Mesodermal cell (in vitro differentiated cells): ENCODE results near the gene ATP6V1G2.
A peak's percentile ranks its signal among the peaks of the same experiment; 100 is the strongest.

Experiments used
- H3K27ac ChIP-seq: 2 replicates; pipeline ENCODE4 v1.7.0; 2013; ENCODE audit warnings: mild to moderate bottlenecking, low read depth, low read length, moderate library complexity; ENCODE audit not compliant: severe bottlenecking
- H3K36me3 ChIP-seq: 2 replicates; pipeline ENCODE4 v1.7.1; 2013; ENCODE audit warnings: mild to moderate bottlenecking, low read length, moderate library complexity; ENCODE audit not compliant: control insufficient read depth, insufficient read depth
- H3K4me1 ChIP-seq: one replicate; pipeline ENCODE4 v1.7.1; 2013; ENCODE audit warnings: mild to moderate bottlenecking, low read length; ENCODE audit not compliant: insufficient read depth, control insufficient read depth, poor library complexity, severe bottlenecking
- H3K4me3 ChIP-seq: 2 replicates; pipeline ENCODE4 v1.7.0; 2013; ENCODE audit warnings: low read length, control low read depth, mild to moderate bottlenecking; ENCODE audit not compliant: insufficient read depth, poor library complexity, severe bottlenecking; ENCODE audit errors: extremely low read depth
- H3K9me3 ChIP-seq: 2 replicates; pipeline ENCODE4 v1.7.1; 2013; ENCODE audit warnings: mild to moderate bottlenecking, low read length, moderate library complexity; ENCODE audit not compliant: control insufficient read depth
- WGBS, 2 experiments: methylation state at CpG; one replicate each; pipeline ENCODE4 v1.1.5; 2013; ENCODE audit warnings: missing lambda C conversion rate in 2 of 2; ENCODE audit not compliant: insufficient coverage in 2 of 2; 5-methylcytosine and 5-hydroxymethylcytosine counted together

The ATP6V1G2 gene

DNA sequence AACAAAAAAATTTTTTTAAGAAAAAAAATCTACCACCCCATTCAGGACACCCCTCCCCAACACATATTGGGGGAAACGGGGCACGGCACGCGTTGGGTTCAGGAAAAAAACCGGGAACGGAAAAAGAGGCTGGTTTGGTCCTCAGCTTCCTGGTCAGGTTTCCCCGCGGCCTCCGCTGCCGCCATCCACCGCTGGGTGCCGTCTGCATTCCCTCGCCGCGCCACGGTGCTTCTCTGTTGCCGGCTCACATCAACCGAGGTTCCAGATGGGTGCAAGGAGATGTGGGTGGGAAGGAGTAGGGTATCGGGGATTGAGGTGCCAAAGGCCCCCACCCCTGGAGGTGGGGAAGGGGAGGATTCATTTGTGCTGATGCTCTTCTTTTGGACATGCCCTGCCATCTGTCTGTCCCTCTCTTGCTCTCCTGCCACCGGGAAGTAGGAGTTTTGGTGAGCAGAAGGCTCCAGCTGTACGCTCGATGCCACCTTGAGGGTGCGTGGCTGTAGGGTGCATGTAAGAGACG is 11.8 kb downstream of the ATP6V1G2 start:
- WGBS, 2 experiments: 96 to 98% methylated on average over 12 to 24 of the region's 24 CpGs
- Histone ChIP-seq H3K27ac (no peak overlapping the region), H3K4me3 (no peak overlapping the region), H3K36me3 (peaks cover 100% of the 10 kb centered on the region), H3K9me3 (no peaks in the 10 kb centered on the region), H3K4me1 (peaks cover 5% of the 10 kb centered on the region)

DNA sequence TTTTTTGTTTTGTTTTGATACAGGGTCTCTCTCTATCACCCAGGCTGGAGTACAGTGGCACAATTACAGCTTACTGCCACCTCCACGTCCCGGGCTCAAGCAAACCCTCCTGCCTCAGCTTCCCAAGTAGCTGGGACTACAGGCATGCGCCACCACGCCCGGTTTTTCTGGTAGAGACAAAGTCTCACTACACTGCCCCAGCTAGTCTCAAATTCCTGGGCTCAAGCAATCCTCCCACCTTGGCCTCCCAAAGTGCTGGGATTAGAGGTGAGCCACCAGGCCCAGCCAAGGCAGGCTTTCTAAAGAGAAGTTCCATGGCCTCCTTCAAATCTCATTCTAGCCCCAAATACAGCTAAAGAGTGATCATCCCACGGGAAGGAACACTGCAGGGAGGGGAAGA is 12.4 kb downstream of the ATP6V1G2 start:
- Histone ChIP-seq H3K27ac (no peak overlapping the region), H3K9me3 (no peaks in the 10 kb centered on the region), H3K4me1 (peaks cover 5% of the 10 kb centered on the region), H3K36me3 (peaks cover 99% of the 10 kb centered on the region), H3K4me3 (no peak overlapping the region)
- 92 to 100% methylated on average over 2 to 6 of the region's 6 CpGs for WGBS, 2 experiments

DNA sequence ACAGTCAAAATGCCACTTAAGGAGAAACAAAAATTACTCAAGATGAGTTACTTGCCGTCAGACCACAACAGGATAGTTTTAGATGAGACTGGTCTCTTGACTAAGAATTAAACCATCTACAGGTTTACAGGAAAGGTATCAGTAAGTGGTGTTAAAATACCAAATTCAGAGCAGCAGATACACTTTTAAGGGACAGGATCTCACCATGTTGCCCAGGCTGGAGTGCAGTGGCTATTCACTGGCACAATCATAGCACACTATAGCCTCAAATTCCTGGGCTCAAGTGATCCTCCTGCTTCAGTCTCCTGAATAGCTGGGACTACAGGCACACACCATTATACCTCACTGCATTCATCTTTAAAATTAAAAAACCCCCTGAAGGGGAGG is 13.0 kb downstream of the ATP6V1G2 start:
- 100% methylated on average over 1 of the region's 1 CpG; no CpG with 5 or more reads in 1 of the 2 experiments for WGBS, 2 experiments
- Histone ChIP-seq H3K4me1 (peaks cover 2% of the 10 kb centered on the region), H3K36me3 (peaks cover 94% of the 10 kb centered on the region), H3K9me3 (no peaks in the 10 kb centered on the region), H3K27ac (no peak overlapping the region), H3K4me3 (no peak overlapping the region)

DNA sequence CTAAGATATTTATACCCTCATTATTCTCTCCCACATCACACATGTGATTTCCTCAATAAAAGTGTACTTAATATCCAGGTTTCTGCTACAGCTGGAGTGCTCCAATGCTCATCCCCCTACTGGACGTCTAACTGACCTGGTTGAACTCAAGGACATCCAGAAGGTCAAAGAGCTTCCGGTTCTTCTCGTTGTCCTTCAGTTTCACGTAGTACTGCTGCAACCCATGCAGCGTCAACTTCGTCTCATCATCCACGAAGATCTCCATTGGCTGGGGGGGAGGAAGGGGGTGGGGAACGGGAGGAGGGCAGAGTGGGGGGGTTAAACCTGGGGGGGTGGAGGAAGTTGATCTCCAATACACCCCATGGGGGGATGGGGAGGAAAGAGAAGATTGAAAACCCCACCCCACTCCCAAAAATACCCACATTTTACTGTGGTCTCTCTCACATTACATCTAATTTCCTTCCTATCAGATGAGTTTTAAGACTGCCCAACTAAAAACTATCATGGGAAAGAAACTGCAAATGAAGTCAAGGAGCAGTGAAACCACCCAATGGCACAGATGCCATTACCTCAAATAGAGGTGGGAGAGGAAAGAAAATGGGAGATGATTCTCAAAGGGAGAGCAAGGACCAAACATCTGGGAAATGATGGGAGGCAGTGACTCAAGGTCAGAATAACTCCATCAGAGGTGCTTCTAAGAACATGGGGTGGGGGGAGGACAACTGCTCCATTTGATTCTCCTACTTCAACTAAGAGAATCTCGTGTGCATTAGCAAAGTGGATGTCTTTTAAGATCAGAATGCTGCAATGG is 13.6 kb downstream of the ATP6V1G2 start:
- H3K9me3 ChIP-seq: no peaks in the 10 kb centered on the region
- H3K4me1 ChIP-seq: no peaks in the 10 kb centered on the region
- peaks cover 88% of the 10 kb centered on the region for H3K36me3 ChIP-seq
- WGBS, 2 experiments: 92 to 97% methylated on average over 3 of the region's 9 CpGs
- no peak overlapping the region for H3K27ac ChIP-seq
- no peak overlapping the region for H3K4me3 ChIP-seq

DNA sequence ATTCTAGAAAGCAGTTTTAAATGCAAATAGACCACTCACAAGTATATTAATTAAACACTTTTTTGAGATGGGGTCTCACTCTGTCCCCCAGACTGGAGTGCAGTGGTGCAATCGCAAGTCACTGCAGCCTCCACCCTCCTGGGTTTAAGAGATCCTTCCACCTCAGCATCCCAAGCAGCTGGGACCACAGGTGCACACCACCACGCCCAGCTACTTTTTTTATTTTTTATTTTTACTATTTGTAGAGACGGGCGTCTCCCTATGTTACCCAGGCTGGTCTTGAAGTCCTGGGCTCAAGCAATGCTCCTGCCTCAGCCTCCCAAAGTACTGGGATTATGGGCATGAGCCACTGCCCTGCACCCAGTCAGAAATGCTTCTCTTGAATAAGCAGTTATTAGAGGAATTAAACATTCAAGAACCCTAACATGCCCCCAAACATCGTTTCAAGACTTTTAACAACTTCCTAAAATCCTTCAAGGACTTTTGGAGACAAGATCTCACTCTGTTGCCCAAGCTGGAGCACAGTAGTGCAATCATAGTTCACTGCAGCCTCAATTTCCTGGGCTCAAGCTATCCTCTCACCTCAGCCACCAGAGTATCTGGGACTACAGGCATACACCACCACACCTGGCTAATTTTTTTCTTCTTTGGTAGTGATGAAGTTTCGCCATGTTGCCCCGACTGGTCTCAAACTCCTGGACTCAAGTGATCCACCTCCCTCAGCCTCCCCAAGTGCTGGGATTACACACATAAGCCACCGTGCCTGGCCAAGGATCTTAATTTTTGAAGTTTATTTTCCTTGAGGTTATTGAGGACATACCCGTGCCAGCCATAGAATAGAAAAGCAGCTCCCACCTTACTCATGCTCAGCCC is 14.4 kb downstream of the ATP6V1G2 start:
- Histone ChIP-seq H3K4me1 (no peaks in the 10 kb centered on the region), H3K4me3 (no peak overlapping the region), H3K27ac (no peak overlapping the region), H3K9me3 (no peaks in the 10 kb centered on the region), H3K36me3 (peaks cover 79% of the 10 kb centered on the region)
- WGBS, 2 experiments: 96 to 100% methylated on average over 4 to 9 of the region's 9 CpGs

DNA sequence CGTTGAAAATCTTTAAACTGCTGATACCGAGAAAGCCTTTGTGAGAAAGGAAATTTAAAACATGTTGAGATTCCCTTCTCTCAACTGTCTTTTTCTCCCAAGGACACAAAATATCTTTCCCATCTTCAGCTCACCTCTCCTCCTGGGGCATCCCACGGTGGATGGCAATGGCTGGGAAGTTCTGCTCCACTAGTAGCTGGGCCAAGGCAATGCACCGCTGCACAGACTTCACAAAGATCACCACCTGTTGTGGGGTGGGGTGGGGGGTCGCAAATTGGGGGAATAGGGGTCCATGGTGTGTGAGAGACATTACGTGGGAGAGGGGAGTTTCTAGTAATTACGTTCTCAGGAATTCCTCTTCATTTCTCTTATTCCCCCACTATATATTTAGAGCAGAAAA is 15.2 kb downstream of the ATP6V1G2 start:
- 100% methylated on average over 2 of the region's 7 CpGs for WGBS, 2 experiments
- Histone ChIP-seq H3K9me3 (no peaks in the 10 kb centered on the region), H3K4me3 (no peak overlapping the region), H3K4me1 (peaks cover 5% of the 10 kb centered on the region), H3K36me3 (peaks cover 71% of the 10 kb centered on the region), H3K27ac (no peak overlapping the region)

DNA sequence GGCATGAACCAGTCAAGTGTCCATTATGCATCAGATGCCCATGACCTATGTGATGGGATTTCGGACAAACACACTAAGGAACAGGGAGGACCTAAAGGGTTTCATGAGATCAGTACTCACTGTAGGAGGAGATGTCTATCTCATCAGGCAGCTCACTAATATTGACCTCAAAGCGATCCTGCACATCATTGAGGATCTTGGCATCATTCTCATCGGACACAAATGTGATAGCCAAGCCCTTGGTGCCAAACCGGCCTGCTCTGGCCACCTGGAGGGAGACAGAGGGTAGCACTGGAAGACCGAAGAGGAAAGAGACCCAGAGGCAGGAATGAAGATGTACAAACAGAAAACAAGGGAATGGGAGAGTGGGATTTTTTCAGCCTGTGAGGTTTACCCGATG is 15.7 kb downstream of the ATP6V1G2 start:
- Histone ChIP-seq H3K36me3 (peaks cover 66% of the 10 kb centered on the region), H3K4me3 (no peak overlapping the region), H3K9me3 (no peaks in the 10 kb centered on the region), H3K27ac (no peak overlapping the region), H3K4me1 (peaks cover 10% of the 10 kb centered on the region)
- 94 to 95% methylated on average over 4 to 6 of the region's 6 CpGs for WGBS, 2 experiments

DNA sequence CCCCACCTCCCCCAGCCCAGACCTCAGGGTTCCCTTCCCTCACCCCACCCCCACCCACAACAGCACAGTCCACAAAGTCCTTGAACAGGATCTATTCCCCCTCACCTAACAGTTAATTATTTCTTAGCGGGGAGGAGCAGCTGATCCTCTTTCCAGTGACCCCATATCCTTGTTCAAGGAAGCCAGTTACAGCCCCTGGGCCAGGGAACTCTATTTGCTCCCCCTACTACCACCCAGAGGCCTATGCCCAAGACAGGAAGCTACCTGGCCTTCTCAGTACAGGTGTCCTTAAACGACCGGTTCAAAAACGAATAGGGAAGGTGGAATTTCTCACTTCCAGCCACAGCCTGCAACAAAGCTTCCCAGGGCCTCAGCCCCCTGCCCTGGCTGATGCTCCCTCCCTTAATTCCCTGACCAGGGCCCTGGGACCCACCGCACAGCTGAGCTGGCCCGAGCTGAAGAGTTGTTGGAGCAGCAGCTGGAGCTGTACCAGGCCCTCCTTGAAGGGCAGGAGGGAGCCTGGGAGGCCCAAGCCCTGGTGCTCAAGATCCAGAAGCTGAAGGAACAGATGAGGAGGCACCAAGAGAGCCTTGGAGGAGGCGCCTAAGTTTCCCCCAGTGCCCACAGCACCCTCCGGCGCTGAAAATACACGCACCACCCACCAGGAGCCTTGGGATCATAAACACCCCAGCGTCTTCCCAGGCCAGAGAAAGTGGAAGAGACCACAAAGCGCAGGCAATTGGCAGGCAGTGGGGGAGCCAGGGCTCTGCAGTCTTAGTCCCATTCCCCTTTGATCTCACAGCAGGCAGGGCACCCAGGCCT is 16.9 kb downstream of the ATP6V1G2 start:
- peak overlapping the region; percentile 41 for H3K27ac ChIP-seq
- 81 to 82% methylated on average over 11 to 12 of the region's 12 CpGs for WGBS, 2 experiments

DNA sequence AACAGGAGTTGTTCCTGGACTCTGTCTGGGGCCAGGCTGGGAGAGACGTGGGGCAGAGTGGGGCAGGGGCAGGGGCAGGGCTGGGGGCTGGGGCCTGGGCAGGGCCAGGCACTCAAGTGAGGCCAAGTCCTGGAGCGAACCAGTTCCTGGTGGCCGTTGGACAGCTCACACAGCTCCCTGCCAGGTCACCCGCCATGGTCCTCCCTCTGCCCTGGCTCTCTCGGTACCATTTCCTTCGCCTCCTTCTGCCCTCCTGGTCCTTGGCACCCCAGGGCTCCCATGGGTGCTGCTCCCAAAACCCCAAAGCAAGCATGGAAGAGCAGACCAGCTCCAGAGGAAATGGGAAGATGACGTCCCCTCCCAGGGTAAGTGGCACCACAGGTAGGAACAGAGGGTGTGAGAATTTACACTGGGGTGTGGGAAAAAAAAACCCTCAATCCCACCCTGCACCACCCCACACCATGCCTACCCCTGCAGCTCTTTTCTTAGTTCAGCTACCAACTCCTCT is 17.5 kb downstream of the ATP6V1G2 start, which contains the start of gene MCCD1:
Gene MCCD1 (plus strand): TSS at position 142 of the 508 bp plus-strand sequence. CDS start 53 bp downstream, at position 195.
- Histone ChIP-seq H3K9me3 (no peaks in the 10 kb centered on the region), H3K4me3 (no peak within 1 kb of the TSS), H3K36me3 (peaks cover 48% of the 10 kb centered on the region), H3K27ac (peak within 1 kb of the TSS; percentile 41), H3K4me1 (peaks cover 12% of the 10 kb centered on the region)
- WGBS, 2 experiments: 92 to 95% methylated on average over 6 of the region's 7 CpGs

More for the DNA sequence above, 16.9 kb downstream of the ATP6V1G2 start:
- Histone ChIP-seq H3K4me1 (peaks cover 12% of the 10 kb centered on the region), H3K9me3 (no peaks in the 10 kb centered on the region), H3K36me3 (peaks cover 54% of the 10 kb centered on the region), H3K4me3 (no peak overlapping the region)

DNA sequence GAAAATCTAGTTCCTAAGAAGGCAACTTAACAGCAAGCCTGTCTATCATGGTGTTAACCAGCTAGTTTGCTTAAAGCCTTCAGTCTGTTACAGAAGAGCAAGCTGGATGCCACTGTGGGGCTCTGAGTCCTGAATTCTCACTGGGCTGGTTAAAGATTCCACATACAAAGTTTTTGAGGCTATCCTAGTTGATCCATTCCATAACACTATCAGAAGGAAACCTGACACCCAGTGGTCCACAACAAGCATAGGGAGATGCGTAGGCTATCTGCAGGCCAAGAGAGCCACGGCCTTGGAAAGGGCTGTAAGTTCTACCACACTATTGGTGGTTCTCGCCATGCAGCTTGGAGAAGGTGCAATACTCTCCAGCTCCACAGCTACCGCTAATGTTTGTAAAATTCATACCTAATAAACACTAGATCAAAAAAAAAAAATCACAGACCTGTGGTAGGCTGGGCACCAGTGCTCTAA is 18.1 kb downstream of the ATP6V1G2 start:
- no peaks in the 10 kb centered on the region for H3K9me3 ChIP-seq
- H3K4me3 ChIP-seq: no peak overlapping the region
- H3K4me1 ChIP-seq: peaks cover 12% of the 10 kb centered on the region
- WGBS, 2 experiments: 89 to 100% methylated on average over 3 to 4 of the region's 4 CpGs
- peak overlapping the region; percentile 23 for H3K27ac ChIP-seq
- peaks cover 42% of the 10 kb centered on the region for H3K36me3 ChIP-seq
